Activated T-helper 2 cell treated with anti-CD3 and anti-CD28 coated beads, Interferon-gamma antibody, Interleukin-2, Interleukin-4, amounts not matched to agents 10 μg/mL and 5 μg/mL and 100 μg/mL, durations not matched to agents 14 hours and 24 hours and 36 hours (primary cell): ENCODE data around the gene NEURL3. TPM values are rescaled to one million over a fixed set of nuclear protein-coding genes. Genes with fewer than 3 reads are reported as not detected.
"Not testable (repeated sequence)": the region's sequence is repeated elsewhere in the genome, so short reads cannot be mapped to it uniquely, and the experiment has no call there.

Experiments used
- DNase-seq: peaks from one replicate; pipeline ENCODE4 v3.0.0; 2021; ENCODE audit warnings: low spot score
- H3K27ac Mint-ChIP-seq: one replicate; pipeline ENCODE4 v1.8.0; 2021; ENCODE audit warnings: mixed read lengths
- H3K27me3 Mint-ChIP-seq: one replicate; pipeline ENCODE4 v1.8.0; 2021; ENCODE audit warnings: low read depth, mixed read lengths
- H3K36me3 Mint-ChIP-seq: one replicate; pipeline ENCODE4 v1.8.0; 2021; ENCODE audit warnings: low read depth, mixed read lengths
- H3K4me1 Mint-ChIP-seq: one replicate; pipeline ENCODE4 v1.8.0; 2021; ENCODE audit warnings: low read depth, mixed read lengths
- H3K4me3 Mint-ChIP-seq: one replicate; pipeline ENCODE4 v1.8.0; 2021; ENCODE audit warnings: low read depth, mild to moderate bottlenecking, moderate library complexity, mixed read lengths
- H3K9me3 Mint-ChIP-seq: one replicate; pipeline ENCODE4 v1.8.0; 2021; ENCODE audit warnings: mixed read lengths
- intact Hi-C: fragments of 100-400 bp; cut with micrococcal nuclease; formaldehyde crosslinking; loops from one replicate; pipeline ENCODE4 v1.15.1; 2023
- total RNA-seq: library from RNA; stranded (reverse); gene quantifications from 2 replicates; pipeline ENCODE4 v1.2.3, GENCODE V29; 2022

Gene NEURL3
- total RNA-seq, 1 donor from 2014 or later, result 0.52 TPM

DNA sequence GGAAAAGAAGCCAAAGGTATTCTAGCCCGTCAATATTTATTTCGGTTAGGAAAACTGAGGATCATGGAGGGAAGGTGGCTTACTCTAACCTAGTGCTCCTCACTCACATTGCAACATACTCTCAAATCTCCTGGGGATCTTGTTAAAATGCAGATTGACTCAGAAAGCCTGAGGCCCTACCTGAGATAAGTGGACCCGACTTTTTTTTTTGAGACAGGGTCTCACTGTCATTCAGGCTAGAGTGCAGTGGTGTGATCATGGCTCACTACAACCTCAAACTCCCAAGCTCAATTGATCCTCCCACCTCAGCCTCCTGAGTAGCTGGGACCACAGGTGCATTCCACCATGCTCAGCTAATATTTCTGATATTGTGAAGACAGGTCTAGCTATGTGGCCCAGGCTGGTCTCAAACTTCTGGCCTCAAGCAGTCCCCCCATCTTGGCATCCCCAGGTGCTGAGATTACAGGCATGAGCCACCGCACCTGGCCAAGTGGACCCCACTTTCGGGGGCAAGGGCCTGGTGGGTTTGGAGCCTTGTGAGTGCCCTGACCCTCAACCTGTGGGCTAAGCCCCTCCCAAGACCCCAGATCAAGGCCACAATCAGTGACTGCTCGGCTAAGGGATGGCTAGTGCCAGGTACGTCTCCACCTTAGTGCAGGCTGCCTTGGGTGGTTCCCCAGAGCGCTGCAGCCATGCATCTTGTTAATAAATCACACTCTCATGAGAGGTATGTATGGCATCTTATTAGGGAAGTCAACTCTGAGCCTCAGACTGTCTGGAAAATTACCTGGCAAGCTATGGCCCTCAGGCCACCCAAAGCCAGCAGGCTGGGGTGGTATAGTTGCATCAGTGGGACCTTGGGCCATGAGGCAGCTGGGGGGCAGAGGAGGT lies 1.1 kb upstream of the NEURL3 start:
- H3K27ac Mint-ChIP-seq, result no peak overlapping the region
- H3K4me1 Mint-ChIP-seq, result peaks cover 27% of the 10 kb centered on the region
- H3K9me3 Mint-ChIP-seq, result no peaks in the 10 kb centered on the region
- intact Hi-C loops, result loop anchor here (5.0 kb wide), 1 partner anchor 46 kb away; no protein-coding TSS in a partner anchor
- H3K27me3 Mint-ChIP-seq, result no peaks in the 10 kb centered on the region
- H3K36me3 Mint-ChIP-seq, result no peaks in the 10 kb centered on the region
- DNase-seq, result no peak
- no peak overlapping the region for H3K4me3 Mint-ChIP-seq

DNA sequence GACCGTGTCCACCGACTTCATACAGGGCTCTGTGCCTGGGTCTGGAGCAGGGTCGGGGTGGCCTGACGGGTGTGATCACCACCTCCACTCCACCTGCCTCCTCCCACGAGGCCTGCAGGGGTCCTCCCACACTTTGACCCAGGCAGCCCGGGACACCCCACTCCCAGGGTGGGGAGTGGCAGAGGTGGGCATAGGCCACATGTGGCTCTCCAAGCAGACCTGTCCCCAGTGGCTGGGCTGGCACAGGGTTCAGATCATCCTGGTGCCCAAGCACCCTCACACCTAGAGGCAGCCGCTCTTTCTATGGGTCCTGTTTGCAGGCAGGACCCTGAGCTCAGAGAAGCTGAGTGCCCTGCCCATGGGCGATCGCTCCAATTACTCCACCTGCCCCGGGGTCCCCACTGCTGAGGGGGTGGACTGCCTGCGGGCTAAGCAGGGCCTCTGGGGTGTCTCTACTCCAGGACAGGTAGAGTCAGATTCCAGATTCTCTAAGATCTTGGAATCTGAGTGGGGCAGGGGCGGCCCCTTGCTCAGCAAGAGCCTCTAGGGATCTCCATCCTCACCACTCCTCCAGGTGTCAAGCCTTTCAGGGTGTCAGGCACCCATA lies 1.4 kb downstream of the NEURL3 start:
- Mint-ChIP-seq H3K4me1 (peaks cover 16% of the 10 kb centered on the region), H3K27ac (no peak overlapping the region), H3K9me3 (no peaks in the 10 kb centered on the region), H3K36me3 (no peaks in the 10 kb centered on the region), H3K27me3 (no peaks in the 10 kb centered on the region), H3K4me3 (no peak overlapping the region)
- intact Hi-C loops, result no loop called here
- no peak for DNase-seq

DNA sequence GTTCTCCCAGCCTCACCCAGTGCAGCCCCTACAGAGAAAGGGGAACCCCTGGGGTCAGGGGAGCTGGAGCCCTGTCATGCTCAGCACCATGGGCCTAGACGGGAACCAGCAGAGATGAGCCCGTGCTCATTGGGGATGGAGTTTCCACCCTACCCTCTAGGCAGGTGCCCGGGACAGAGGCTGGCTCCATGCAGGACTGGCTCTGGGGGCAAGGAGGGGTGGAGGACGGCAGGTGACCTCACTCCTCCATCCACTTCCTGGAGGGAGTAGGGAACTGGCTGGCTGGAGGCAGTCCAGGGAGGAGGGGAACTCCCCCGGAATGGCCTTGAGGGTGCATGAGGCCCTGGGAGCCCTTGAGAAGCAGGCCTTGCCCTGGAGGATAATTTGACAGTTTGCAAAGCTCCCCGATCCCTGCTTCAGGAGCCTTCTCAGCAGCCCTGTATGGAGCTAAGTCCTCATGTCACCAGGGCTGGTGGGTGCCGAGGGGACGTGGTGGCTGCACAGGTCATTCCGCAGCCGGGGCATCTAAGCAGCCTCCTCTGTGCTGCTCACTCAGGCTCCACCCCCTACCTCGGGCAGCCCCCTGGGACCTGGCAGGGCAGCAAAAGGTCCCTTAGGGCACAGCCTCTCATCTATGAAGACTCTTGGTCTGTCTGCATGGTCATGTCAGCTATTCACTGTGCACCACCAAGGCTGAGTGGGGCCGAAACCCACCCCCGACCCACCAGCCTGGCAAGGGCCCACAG lies 2.1 kb downstream of the NEURL3 start:
- Mint-ChIP-seq H3K9me3 (no peaks in the 10 kb centered on the region), H3K27ac (no peak overlapping the region), H3K4me1 (peaks cover 16% of the 10 kb centered on the region), H3K4me3 (no peak overlapping the region), H3K27me3 (no peaks in the 10 kb centered on the region), H3K36me3 (no peaks in the 10 kb centered on the region)
- no peak for DNase-seq
- intact Hi-C loops, result no loop called here

DNA sequence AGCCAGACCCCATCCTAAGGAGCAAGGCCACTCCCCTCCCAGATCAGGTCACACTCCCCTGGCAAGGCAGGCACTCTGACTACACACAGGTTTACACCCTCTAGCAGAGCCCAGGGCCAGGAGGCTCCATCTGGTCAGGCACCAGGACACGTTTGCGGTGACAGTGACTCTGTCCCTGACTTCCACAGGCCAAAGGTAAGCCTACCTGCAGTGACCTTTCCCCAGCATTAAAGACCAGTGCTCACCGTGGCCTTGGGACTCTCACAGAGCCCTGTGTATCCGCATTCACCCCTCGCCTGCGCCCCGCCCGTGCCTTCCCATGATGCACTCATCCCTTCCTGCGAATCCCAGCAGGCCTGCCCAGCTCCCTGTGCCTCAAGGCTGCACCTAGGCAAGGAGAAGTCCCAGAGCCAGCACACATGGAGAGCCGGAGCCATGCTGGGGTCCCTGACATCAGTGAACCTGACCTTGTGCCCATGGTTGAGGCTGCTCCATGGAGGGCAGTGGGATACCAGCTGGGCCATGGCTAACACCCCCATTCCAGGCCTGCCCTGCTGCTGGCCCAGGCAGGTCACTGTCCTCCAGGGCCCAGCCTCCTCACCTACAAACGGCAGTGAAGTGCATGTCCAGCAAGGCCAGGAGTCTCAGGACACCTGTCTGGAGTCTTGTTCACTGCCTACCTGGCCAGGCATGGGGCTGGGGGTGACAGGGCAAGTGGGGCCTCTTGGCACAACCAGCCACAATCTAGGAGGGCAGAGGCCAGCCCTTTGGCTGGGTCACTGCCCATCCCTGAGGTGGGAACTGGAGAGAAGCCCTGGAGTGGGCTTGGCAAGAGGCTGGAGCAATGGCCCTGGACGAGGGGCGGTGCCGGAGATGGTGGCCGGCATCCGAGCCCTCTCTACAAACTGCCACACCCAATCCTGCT lies 3.0 kb downstream of the NEURL3 start:
- Mint-ChIP-seq H3K9me3 (no peaks in the 10 kb centered on the region), H3K27ac (peak overlapping the region; percentile 70), H3K4me3 (no peak overlapping the region), H3K27me3 (no peaks in the 10 kb centered on the region), H3K36me3 (no peaks in the 10 kb centered on the region), H3K4me1 (peaks cover 14% of the 10 kb centered on the region)
- peak; percentile 3 for DNase-seq
- intact Hi-C loops, result no loop called here

DNA sequence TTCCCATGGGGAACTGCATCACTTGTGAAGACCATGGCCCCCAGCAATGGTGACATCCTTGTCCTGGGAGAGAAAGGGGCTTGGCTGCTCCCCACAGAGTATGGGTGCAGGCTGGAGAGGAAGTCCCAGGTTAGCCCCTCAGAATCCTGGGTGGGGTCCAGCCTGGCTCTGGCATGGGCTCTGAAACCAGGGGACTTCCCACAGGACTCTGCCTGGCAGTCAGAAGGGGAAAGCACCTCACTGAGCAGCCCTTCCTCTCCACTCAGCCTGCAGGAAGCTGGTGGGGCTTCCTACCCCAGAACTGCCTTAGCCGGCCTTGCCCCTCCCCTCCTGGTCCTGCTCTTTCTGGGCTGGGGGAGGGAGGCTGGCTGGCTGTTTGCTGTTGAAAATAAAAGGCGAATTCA lies 3.7 kb downstream of the NEURL3 start:
- H3K36me3 Mint-ChIP-seq, result no peaks in the 10 kb centered on the region
- intact Hi-C loops, result no loop called here
- no peaks in the 10 kb centered on the region for H3K27me3 Mint-ChIP-seq
- H3K27ac Mint-ChIP-seq, result peak overlapping the region; percentile 70
- peaks cover 13% of the 10 kb centered on the region for H3K4me1 Mint-ChIP-seq
- H3K9me3 Mint-ChIP-seq, result no peaks in the 10 kb centered on the region
- DNase-seq, result peak; percentile 22
- no peak overlapping the region for H3K4me3 Mint-ChIP-seq

- H3K27me3 Mint-ChIP-seq, result no peaks in the 10 kb centered on the region
- H3K4me3 Mint-ChIP-seq, result no peak overlapping the region
- H3K27ac Mint-ChIP-seq, result no peak overlapping the region
- H3K36me3 Mint-ChIP-seq, result no peaks in the 10 kb centered on the region
- H3K4me1 Mint-ChIP-seq, result peaks cover 20% of the 10 kb centered on the region
- peaks cover 6% of the 10 kb centered on the region for H3K9me3 Mint-ChIP-seq
- intact Hi-C loops, result no loop called here
- peak; percentile 7 for DNase-seq
Observed at GRCh38 chr2:96500385-96501066, 4.6 kb downstream of the NEURL3 start.

- Mint-ChIP-seq H3K27me3 (no peaks in the 10 kb centered on the region), H3K4me3 (no peak overlapping the region), H3K9me3 (peaks cover 16% of the 10 kb centered on the region), H3K27ac (no peak overlapping the region), H3K4me1 (peaks cover 22% of the 10 kb centered on the region), H3K36me3 (peaks cover 7% of the 10 kb centered on the region)
- intact Hi-C loops, result no loop called here
- DNase-seq, result peak; percentile 7
Observed at GRCh38 chr2:96499061-96499960, 5.8 kb downstream of the NEURL3 start.

DNA sequence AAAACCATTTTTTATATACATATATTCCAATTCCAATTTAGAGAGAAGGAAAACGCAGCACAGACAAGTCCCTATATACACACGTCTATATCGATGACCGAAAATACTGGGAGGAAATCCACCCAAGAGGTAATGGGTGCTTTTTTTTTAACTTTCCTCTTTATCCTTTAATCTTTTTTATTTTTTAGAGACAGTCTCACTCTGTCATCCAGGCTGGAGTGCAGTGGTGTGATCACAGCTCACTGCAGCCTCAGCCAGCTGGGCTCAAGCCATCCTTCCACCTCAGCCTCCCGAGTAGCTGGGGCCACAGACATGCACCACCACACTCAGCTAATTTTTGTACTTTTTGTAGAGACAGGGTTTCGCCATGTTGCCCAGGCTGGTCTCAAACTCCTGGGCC lies 6.5 kb downstream of the NEURL3 start:
- intact Hi-C loops, H3K27me3 Mint-ChIP-seq, DNase-seq, H3K4me3 Mint-ChIP-seq, H3K27ac Mint-ChIP-seq: not testable (repeated sequence)
- Mint-ChIP-seq H3K9me3 (peaks cover 20% of the 10 kb centered on the region), H3K36me3 (peaks cover 11% of the 10 kb centered on the region), H3K4me1 (peaks cover 22% of the 10 kb centered on the region)

DNA sequence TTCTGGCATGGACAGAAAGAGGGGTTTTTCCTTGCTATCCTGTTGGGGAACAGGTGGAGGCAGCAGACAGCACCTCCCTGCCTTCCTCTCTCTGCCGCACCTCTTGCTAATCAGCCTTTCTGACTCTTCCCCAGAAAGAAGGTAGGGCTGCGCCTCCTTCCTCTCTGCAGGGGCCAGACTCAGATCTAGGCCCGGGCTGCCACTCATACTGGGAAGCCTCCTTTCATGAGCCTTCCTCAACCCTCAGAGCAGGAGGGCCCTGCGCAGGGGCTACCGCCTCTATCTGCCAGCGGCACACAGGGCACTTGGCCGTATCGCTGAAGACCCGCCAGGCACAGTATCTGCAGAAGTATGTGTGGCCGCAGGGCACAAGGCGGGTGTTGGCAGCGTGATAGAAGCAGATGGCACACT lies 7.1 kb downstream of the NEURL3 start:
- Mint-ChIP-seq H3K27ac (no peak overlapping the region), H3K27me3 (no peaks in the 10 kb centered on the region), H3K9me3 (peaks cover 20% of the 10 kb centered on the region), H3K36me3 (peaks cover 11% of the 10 kb centered on the region), H3K4me1 (peaks cover 22% of the 10 kb centered on the region), H3K4me3 (no peak overlapping the region)
- intact Hi-C loops, result no loop called here
- peak; percentile 8 for DNase-seq

DNA sequence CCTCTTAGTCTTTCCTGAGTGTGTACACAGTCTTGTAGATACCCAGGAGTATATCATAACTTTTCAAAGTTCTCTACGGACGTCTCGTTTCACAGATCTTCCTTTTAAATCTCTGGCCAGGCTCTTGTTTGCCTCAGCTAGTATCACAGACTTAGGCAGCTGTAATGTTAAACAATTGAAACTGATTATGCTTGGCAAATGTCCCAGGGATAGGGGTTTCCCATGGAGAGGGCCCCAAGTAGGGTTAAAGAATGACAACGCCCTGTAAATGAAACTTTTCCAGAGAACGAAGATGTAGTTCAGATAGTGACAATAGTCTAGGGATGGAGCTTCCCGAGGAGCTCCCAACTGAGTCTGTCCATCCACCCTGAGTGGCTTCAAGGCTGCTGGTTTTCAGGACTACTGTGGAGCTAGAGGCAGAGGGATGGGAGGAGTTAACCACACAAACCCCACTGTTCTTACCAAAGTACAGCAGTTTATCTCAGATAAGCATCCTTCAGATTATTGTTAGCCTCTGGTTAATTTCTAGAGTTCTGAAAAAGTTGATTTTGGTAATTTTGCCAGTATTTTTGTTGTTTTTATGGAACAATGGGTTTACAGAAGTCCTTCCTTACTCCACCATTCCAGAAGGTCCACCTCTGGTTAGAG lies 9.1 kb downstream of the NEURL3 start:
- peaks cover 13% of the 10 kb centered on the region for H3K36me3 Mint-ChIP-seq
- no peaks in the 10 kb centered on the region for H3K27me3 Mint-ChIP-seq
- H3K4me3 Mint-ChIP-seq, result no peak overlapping the region
- intact Hi-C loops, result loop anchor here (1.0 kb wide), 1 partner anchor 10 kb away; no protein-coding TSS in a partner anchor
- H3K27ac Mint-ChIP-seq, result no peak overlapping the region
- DNase-seq, result no peak
- H3K4me1 Mint-ChIP-seq, result peaks cover 24% of the 10 kb centered on the region
- H3K9me3 Mint-ChIP-seq, result peaks cover 20% of the 10 kb centered on the region

GRCh38 chr2:96494188-96494587 lies 11.0 kb downstream of the NEURL3 start:
- no peak overlapping the region for H3K27ac Mint-ChIP-seq
- H3K36me3 Mint-ChIP-seq, result peaks cover 13% of the 10 kb centered on the region
- H3K4me1 Mint-ChIP-seq, result peaks cover 36% of the 10 kb centered on the region
- no peaks in the 10 kb centered on the region for H3K27me3 Mint-ChIP-seq
- H3K9me3 Mint-ChIP-seq, result peaks cover 20% of the 10 kb centered on the region
- no peak overlapping the region for H3K4me3 Mint-ChIP-seq
- no peak for DNase-seq
- intact Hi-C loops, result no loop called here
